ENCODE measurements around the gene ZNF865.

- TF ChIP-seq CTCF (IDR thresholded peaks at IDR 0.05; ENCODE audit: low read length) (no peak), EZH2 (IDR thresholded peaks at IDR 0.05; ENCODE audit: borderline replicate concordance, low read length) (no peak)
These were observed 24.8 kb upstream of the ZNF865 start, which contains the start of gene ZNF579 for GRCh38 chr19:55580628-55581144.
